ENCODE data around the gene RGS9. TPM values are rescaled to one million over a fixed set of nuclear protein-coding genes. Genes with fewer than 3 reads are reported as not detected.

RGS9 gene
- 5.5 and 6.3 TPM in 2 replicates for total RNA-seq (2022)
- percentile 25 among the genes with signal in this experiment for Bru-seq, nascent RNA
- BruChase-seq, experiment 1, labeled RNA remaining after a 2-hour chase: percentile 23 among the genes with signal in this experiment
- percentile 29 among the genes with signal in this experiment for BruChase-seq, experiment 2, labeled RNA remaining after a 6-hour chase
- long read RNA-seq, transcript RGS9-212 (3 exons, 2,736 nt): major isoform, 7 of 13 reads
- long read RNA-seq, partial matches to known transcripts: 1 of 13 reads
- long read RNA-seq, other reads (novel, unspliced or antisense): 5 of 13 reads

- H3K36me3 Mint-ChIP-seq (ENCODE audit: insufficient read depth, unreplicated experiment): no peaks in the 10 kb centered on the region
- peak within 1 kb of the TSS; percentile 71 for H3K4me3 Mint-ChIP-seq (ENCODE audit: unreplicated experiment)
- H3K4me1 ChIP-seq: peaks cover 7% of the 10 kb centered on the region
- no peaks in the 10 kb centered on the region for H3K9me3 ChIP-seq
- peak; percentile 82 to 99 for TF ChIP-seq CTCF (IDR thresholded peaks at IDR 0.05; ENCODE audit: insufficient read depth in 1 of 2, low read depth in 1 of 2, low read length in 1 of 2, severe bottlenecking in 1 of 2, unreplicated experiment in 1 of 2)
- H3K4me3 ChIP-seq (ENCODE audit: low read depth, low read length): peak within 1 kb of the TSS; percentile 33
- peaks cover 6% of the 10 kb centered on the region for H3K4me1 Mint-ChIP-seq (ENCODE audit: low read depth, unreplicated experiment)
- no TSS peak for BruUV-seq (replicated peaks)
- peak; percentile 84 to 89 for DNase-seq
- ChIA-PET POLR2A (interaction anchor here (0.6 kb wide), 2 partner anchors 14 to 119 kb away, joined by 3 to 9 read pairs; no protein-coding TSS in a partner anchor), CTCF (interaction anchor here (0.6 to 1.0 kb wide), 8 partner anchors 18 to 261 kb away, joined by 3 to 4 read pairs (median 3); no protein-coding TSS in a partner anchor)
- intact Hi-C loops (cut with micrococcal nuclease; ENCODE audit: unreplicated experiment): loop anchor here (1.0 to 2.0 kb wide), 2 partner anchors 14 to 61 kb away; no protein-coding TSS in a partner anchor
- no peaks in the 10 kb centered on the region for H3K27me3 ChIP-seq (replicated peaks; ENCODE audit: control insufficient read depth, insufficient read depth, low read length)
- H3K36me3 ChIP-seq (ENCODE audit: control insufficient read depth, insufficient read depth, low read length): no peaks in the 10 kb centered on the region
- H3K9me3 Mint-ChIP-seq (ENCODE audit: unreplicated experiment): no peaks in the 10 kb centered on the region
- H3K27ac Mint-ChIP-seq (ENCODE audit: unreplicated experiment): no peak within 1 kb of the TSS
- H3K27me3 Mint-ChIP-seq (ENCODE audit: insufficient read depth, unreplicated experiment): peaks cover 25% of the 10 kb centered on the region
Measured at GRCh38 chr17:65137021-65137939, at the start of gene RGS9. TSS of gene RGS9 (plus strand) at chr17:65137370. CDS start at chr17:65137541, 171 bp downstream.

- Mint-ChIP-seq H3K27ac (ENCODE audit: unreplicated experiment) (no peak overlapping the region), H3K36me3 (ENCODE audit: insufficient read depth, unreplicated experiment) (no peaks in the 10 kb centered on the region), H3K9me3 (ENCODE audit: unreplicated experiment) (no peaks in the 10 kb centered on the region), H3K27me3 (ENCODE audit: insufficient read depth, unreplicated experiment) (peaks cover 4% of the 10 kb centered on the region), H3K4me3 (ENCODE audit: unreplicated experiment) (no peak overlapping the region), H3K4me1 (ENCODE audit: low read depth, unreplicated experiment) (peaks cover 5% of the 10 kb centered on the region)
- H3K4me3 ChIP-seq (ENCODE audit: low read depth, low read length): no peak overlapping the region
- ChIA-PET CTCF (interaction anchor here (0.7 to 2.0 kb wide), 2 partner anchors 12 to 27 kb away, joined by 4 to 7 read pairs; no protein-coding TSS in a partner anchor), POLR2A (no interaction called here)
- TF ChIP-seq CTCF (IDR thresholded peaks at IDR 0.05; ENCODE audit: insufficient read depth in 1 of 2, low read depth in 1 of 2, low read length in 1 of 2, severe bottlenecking in 1 of 2, unreplicated experiment in 1 of 2): no peak
- DNase-seq: no peak
- H3K4me1 ChIP-seq: no peaks in the 10 kb centered on the region
- no peaks in the 10 kb centered on the region for H3K36me3 ChIP-seq (ENCODE audit: control insufficient read depth, insufficient read depth, low read length)
- no peaks in the 10 kb centered on the region for H3K27me3 ChIP-seq (replicated peaks; ENCODE audit: control insufficient read depth, insufficient read depth, low read length)
- intact Hi-C loops (cut with micrococcal nuclease; ENCODE audit: unreplicated experiment): no loop called here
- no peaks in the 10 kb centered on the region for H3K9me3 ChIP-seq
- no TSS peak for BruUV-seq (replicated peaks)
Measured at GRCh38 chr17:65088621-65089360, 48.4 kb upstream of the RGS9 start.

Measured in Caco-2 (cell line).